Left forelimb (tissue), 1 donor: Measurements from ENCODE around the gene ACACA.

Source experiments
- DNase-seq: peaks from one replicate; pipeline ENCODE4 v3.0.0-alpha.2; 2018; ENCODE audit warnings: low spot score

The ACACA gene

GRCh38 chr17:37231887-37232286 lies 174.7 kb downstream of the ACACA start:
- no peak for DNase-seq

- no peak for DNase-seq
These were observed 176.0 kb downstream of the ACACA start for GRCh38 chr17:37230633-37231032.

GRCh38 chr17:37225465-37225864 lies 181.2 kb downstream of the ACACA start:
- DNase-seq: no peak

GRCh38 chr17:37221865-37222264 lies 184.8 kb downstream of the ACACA start:
- DNase-seq: no peak

GRCh38 chr17:37220607-37220953 lies 186.1 kb downstream of the ACACA start:
- DNase-seq: no peak

- no peak for DNase-seq
These were observed 186.6 kb downstream of the ACACA start for GRCh38 chr17:37219876-37220606.

- no peak for DNase-seq
These were observed 187.8 kb downstream of the ACACA start for GRCh38 chr17:37218849-37219248.

- no peak for DNase-seq
These were observed 192.2 kb downstream of the ACACA start for GRCh38 chr17:37214416-37214815.

GRCh38 chr17:37213927-37214326 lies 192.7 kb downstream of the ACACA start:
- no peak for DNase-seq

- no peak for DNase-seq
These were observed 194.5 kb downstream of the ACACA start for GRCh38 chr17:37212179-37212578.

- no peak for DNase-seq
These were observed 195.5 kb downstream of the ACACA start for GRCh38 chr17:37211136-37211535.

- DNase-seq: no peak
These were observed 199.5 kb downstream of the ACACA start for GRCh38 chr17:37207103-37207502.

- no peak for DNase-seq
These were observed 200.3 kb downstream of the ACACA start for GRCh38 chr17:37206299-37206698.

- no peak for DNase-seq
These were observed 206.1 kb downstream of the ACACA start for GRCh38 chr17:37200497-37200896.

- DNase-seq: no peak
These were observed 209.3 kb downstream of the ACACA start for GRCh38 chr17:37197336-37197735.

- no peak for DNase-seq
These were observed 212.4 kb downstream of the ACACA start for GRCh38 chr17:37194208-37194607.

- no peak for DNase-seq
These were observed 215.4 kb downstream of the ACACA start for GRCh38 chr17:37191219-37191618.

- no peak for DNase-seq
These were observed 216.1 kb downstream of the ACACA start for GRCh38 chr17:37190493-37190892.

- DNase-seq: no peak
These were observed 218.5 kb downstream of the ACACA start for GRCh38 chr17:37188157-37188556.

GRCh38 chr17:37187262-37187661 lies 219.4 kb downstream of the ACACA start:
- no peak for DNase-seq

- no peak for DNase-seq
These were observed 223.7 kb downstream of the ACACA start for GRCh38 chr17:37182786-37183465.

GRCh38 chr17:37180376-37180775 lies 226.3 kb downstream of the ACACA start:
- DNase-seq: no peak

- no peak for DNase-seq
These were observed 226.7 kb downstream of the ACACA start for GRCh38 chr17:37179893-37180292.
